Type B pancreatic cell (in vitro differentiated cells): ENCODE measurements around the gene BEND4. TPM values are rescaled to one million over a fixed set of nuclear protein-coding genes. Genes with fewer than 3 reads are reported as not detected.

Experiments used
- DNase-seq: peaks from one replicate; pipeline ENCODE4 v3.0.0; 2021; ENCODE audit warnings: mixed read lengths; ENCODE audit not compliant: unreplicated experiment; ENCODE audit errors: extremely low spot score
- H3K27ac Mint-ChIP-seq: 2 replicates; pipeline ENCODE4 v1.8.0; 2021; ENCODE audit warnings: mild to moderate bottlenecking, mixed read lengths
- H3K27me3 Mint-ChIP-seq: 2 replicates; pipeline ENCODE4 v1.8.0; 2021; ENCODE audit warnings: mixed read lengths
- H3K36me3 Mint-ChIP-seq: 2 replicates; pipeline ENCODE4 v1.8.0; 2021; ENCODE audit warnings: mixed read lengths
- H3K4me1 Mint-ChIP-seq: one replicate; pipeline ENCODE4 v1.8.0; 2021; ENCODE audit warnings: mixed read lengths; ENCODE audit not compliant: unreplicated experiment
- H3K4me3 Mint-ChIP-seq: 2 replicates; pipeline ENCODE4 v1.8.0; 2021; ENCODE audit warnings: mild to moderate bottlenecking, mixed read lengths
- H3K9me3 Mint-ChIP-seq: 2 replicates; pipeline ENCODE4 v1.8.0; 2021; ENCODE audit warnings: mixed read lengths
- total RNA-seq: library from RNA; stranded (reverse); gene quantifications from 2 replicates; pipeline ENCODE4 v1.2.1, GENCODE V29; 2021; ENCODE audit warnings: low replicate concordance
- TF ChIP-seq, protein P1 (sequence below): fragments of 200-600 bp; sonication (generic); conservative IDR thresholded peaks from 2 replicates; pipeline ENCODE4 v1.5.0; 2021; ENCODE audit warnings: antibody characterized with exemption, mild to moderate bottlenecking

Gene BEND4
- total RNA-seq, 1 donor from 2014 or later: 0.31 TPM

DNA sequence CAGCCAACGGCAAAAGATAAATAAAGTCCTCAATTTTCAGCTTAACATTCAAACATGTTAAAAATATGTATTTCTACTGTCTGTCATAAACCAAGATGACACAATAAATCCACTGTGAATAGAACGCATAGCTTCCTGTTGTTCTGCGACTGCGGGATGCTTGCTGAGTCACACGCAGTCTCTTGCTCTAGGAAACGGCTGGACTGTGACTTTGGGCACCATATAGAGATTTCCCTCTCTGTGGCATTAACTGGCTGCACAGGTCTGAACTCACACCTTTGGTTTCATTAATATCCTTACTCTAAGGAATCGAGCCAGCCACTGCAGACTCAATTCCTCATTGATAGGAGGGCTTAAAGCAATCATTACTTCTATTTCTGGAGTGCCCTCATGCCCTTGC lies 8.4 kb downstream of the BEND4 start:
- Mint-ChIP-seq H3K27me3 (peaks cover 67% of the 10 kb centered on the region), H3K36me3 (no peaks in the 10 kb centered on the region), H3K4me1 (no peaks in the 10 kb centered on the region), H3K9me3 (no peaks in the 10 kb centered on the region), H3K27ac (no peak overlapping the region), H3K4me3 (no peak overlapping the region)
- no peak for DNase-seq
- TF ChIP-seq, protein P1, sequence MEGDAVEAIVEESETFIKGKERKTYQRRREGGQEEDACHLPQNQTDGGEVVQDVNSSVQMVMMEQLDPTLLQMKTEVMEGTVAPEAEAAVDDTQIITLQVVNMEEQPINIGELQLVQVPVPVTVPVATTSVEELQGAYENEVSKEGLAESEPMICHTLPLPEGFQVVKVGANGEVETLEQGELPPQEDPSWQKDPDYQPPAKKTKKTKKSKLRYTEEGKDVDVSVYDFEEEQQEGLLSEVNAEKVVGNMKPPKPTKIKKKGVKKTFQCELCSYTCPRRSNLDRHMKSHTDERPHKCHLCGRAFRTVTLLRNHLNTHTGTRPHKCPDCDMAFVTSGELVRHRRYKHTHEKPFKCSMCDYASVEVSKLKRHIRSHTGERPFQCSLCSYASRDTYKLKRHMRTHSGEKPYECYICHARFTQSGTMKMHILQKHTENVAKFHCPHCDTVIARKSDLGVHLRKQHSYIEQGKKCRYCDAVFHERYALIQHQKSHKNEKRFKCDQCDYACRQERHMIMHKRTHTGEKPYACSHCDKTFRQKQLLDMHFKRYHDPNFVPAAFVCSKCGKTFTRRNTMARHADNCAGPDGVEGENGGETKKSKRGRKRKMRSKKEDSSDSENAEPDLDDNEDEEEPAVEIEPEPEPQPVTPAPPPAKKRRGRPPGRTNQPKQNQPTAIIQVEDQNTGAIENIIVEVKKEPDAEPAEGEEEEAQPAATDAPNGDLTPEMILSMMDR: no peak

DNA sequence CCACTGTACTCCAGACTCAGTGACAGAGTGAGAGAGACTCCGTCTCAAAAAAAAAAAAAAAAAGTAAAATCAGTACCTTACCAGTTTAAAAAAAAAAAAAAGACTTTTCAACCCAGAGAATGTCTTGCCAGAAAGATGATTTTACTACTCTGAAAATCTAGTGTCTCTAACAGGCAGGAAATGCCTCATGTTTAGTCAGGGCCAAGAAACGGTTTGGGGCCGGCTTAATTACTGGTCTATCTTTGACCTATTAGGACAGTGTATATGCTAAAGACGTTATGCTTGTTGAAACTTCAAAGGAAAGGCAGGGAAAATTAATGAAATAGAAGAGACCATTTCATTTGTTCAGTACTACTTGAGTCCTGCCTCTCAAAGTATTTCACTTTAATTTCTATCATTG lies 9.9 kb downstream of the BEND4 start:
- peaks cover 56% of the 10 kb centered on the region for H3K27me3 Mint-ChIP-seq
- no peaks in the 10 kb centered on the region for H3K9me3 Mint-ChIP-seq
- TF ChIP-seq, protein P1: no peak
- H3K27ac Mint-ChIP-seq: no peak overlapping the region
- no peak overlapping the region for H3K4me3 Mint-ChIP-seq
- no peaks in the 10 kb centered on the region for H3K4me1 Mint-ChIP-seq
- DNase-seq: no peak
- no peaks in the 10 kb centered on the region for H3K36me3 Mint-ChIP-seq

DNA sequence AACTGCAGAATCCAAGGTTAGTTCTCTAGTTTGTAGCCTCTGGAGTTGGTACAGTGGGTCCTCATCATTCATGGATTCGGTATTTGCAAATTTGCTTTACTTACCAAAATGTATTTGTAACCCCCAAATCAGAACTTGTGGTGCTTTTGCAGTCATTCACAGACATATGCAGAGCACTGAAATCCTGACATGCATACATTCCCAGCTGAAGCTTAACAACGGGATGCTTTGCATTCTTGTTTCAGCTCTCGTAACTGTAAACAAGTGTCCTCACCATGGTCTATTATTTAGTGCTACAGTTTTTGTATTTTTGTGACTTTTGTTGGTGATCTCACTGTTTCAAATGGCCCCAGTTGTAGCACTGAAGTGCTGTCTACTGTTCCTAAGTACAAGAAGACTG lies 16.1 kb downstream of the BEND4 start:
- H3K27me3 Mint-ChIP-seq: peaks cover 29% of the 10 kb centered on the region
- no peak overlapping the region for H3K4me3 Mint-ChIP-seq
- DNase-seq: no peak
- TF ChIP-seq, protein P1: no peak
- H3K36me3 Mint-ChIP-seq: no peaks in the 10 kb centered on the region
- H3K27ac Mint-ChIP-seq: no peak overlapping the region
- no peaks in the 10 kb centered on the region for H3K9me3 Mint-ChIP-seq
- H3K4me1 Mint-ChIP-seq: no peaks in the 10 kb centered on the region

DNA sequence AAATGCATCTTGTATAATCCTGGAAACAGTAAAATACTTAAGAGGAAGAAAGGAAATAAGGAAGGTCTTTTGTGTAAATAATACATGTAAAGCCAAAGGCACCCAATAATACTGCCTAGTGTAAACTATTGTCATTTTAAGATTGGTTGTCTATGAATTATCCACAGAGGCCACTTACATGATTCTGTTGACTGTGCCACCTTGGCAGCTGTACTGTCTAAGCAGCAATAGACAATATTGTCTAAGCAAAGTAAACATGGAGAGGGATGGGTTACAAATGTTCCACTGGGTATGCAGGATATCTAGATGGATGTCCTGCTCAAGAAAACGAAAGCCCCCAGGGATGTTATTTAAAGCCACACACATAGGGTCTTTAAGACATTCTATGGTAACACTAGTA lies 19.4 kb downstream of the BEND4 start:
- no peaks in the 10 kb centered on the region for H3K9me3 Mint-ChIP-seq
- peaks cover 23% of the 10 kb centered on the region for H3K27me3 Mint-ChIP-seq

DNA sequence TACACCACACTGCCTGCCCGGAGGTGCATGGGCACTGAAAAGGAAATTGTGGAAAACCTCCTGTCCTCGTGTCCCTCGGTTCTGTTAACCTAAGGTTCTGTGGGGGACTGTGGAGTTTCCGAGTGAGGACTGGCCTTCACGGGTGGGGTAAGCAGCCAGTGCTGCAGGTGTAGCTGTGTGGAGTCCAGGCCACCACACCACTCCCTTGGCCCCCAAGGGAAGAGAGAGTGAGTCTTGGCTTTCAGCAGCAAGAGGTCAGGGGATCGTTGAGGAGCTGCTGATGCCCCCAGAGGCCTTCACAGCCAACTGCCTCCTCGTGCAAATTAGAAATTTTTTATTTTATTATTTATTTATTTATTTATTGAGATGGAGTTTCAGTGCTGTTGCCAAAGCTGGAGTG lies 20.4 kb downstream of the BEND4 start:
- TF ChIP-seq, protein P1: peak; percentile 26
- Mint-ChIP-seq H3K9me3 (no peaks in the 10 kb centered on the region), H3K27ac (no peak overlapping the region), H3K4me1 (no peaks in the 10 kb centered on the region), H3K27me3 (peaks cover 15% of the 10 kb centered on the region), H3K36me3 (no peaks in the 10 kb centered on the region), H3K4me3 (no peak overlapping the region)
- no peak for DNase-seq

More for the DNA sequence above, 19.4 kb downstream of the BEND4 start:
- Mint-ChIP-seq H3K27ac (no peak overlapping the region), H3K36me3 (no peaks in the 10 kb centered on the region), H3K4me3 (no peak overlapping the region), H3K4me1 (no peaks in the 10 kb centered on the region)
- no peak for DNase-seq
- TF ChIP-seq, protein P1: no peak

DNA sequence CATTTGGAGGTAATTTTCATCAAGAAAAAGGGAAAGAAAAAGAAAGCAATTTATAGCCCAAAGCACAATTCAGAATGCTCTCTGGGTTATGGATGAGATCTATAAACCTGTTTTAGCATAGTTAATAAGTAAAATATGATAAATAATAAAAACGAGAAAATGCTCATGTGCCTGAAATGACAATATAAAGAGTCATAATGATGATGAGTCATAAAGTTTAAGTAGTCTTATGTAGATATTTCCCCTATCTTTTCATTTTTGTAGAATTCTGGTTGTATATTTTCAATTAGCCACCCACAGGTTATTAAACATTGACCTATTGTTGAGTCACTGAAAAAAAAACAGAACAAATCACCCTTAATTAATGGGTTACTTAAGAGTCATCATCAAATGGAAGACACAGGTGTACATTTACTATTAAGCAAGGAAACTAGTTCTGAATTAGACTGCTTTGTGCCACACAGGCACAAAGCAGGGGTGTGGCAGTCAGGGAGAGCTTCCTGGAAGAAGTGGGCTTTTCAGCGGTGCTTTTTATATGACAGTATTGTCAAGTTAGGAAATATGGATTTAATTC lies 29.3 kb downstream of the BEND4 start:
- Mint-ChIP-seq H3K27ac (no peak overlapping the region), H3K9me3 (no peaks in the 10 kb centered on the region), H3K27me3 (peaks cover 21% of the 10 kb centered on the region), H3K4me1 (no peaks in the 10 kb centered on the region), H3K36me3 (no peaks in the 10 kb centered on the region), H3K4me3 (no peak overlapping the region)
- DNase-seq: no peak
- TF ChIP-seq, protein P1: no peak
